DMS 273 (cell line): ENCODE data around the gene ZNF823.
A peak's percentile ranks its signal among the peaks of the same experiment; 100 is the strongest.
"Not testable (repeated sequence)": the region's sequence is repeated elsewhere in the genome, so short reads cannot be mapped to it uniquely, and the experiment has no call there.

Experiments used
- DNase-seq: peaks from one replicate; lab custom pipeline; 2025; ENCODE audit not compliant: unreplicated experiment; lab: John Stamatoyannopoulos, UW

ZNF823 gene

DNA sequence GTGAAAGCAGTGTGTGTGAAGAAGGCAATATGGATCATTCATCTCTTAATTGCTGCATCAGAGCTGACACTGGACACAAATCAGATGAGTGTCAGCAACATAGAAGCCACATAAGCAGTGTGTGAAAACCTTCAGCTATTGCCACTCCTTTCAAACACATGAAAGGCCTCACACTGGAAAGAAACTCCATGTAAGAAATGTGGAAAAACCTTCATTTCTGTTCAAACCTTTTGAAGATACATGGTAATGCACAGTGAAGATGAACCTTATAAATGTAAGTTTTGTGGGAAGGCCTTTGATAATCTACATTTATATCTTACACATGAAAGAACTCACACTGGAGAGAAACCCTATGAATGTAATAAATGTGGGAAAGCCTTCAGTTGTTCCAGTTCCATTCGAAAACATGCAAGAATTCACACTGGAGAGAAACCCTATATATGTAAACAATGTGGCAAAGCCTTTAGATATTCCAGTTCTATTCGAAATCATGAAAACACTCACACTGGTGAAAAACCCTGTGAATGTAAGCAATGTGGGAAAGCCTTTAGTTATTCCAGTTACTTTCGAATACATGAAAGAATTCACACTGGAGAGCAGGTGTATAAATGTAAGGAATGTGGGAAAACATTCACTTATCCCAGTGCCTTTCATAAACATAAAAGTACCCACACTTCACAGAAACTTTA, 53.6 kb downstream of the ZNF823 start:
- no peak for DNase-seq

- DNase-seq = no peak
These were observed 58.0 kb downstream of the ZNF823 start for GRCh38 chr19:11680689-11681302.

DNA sequence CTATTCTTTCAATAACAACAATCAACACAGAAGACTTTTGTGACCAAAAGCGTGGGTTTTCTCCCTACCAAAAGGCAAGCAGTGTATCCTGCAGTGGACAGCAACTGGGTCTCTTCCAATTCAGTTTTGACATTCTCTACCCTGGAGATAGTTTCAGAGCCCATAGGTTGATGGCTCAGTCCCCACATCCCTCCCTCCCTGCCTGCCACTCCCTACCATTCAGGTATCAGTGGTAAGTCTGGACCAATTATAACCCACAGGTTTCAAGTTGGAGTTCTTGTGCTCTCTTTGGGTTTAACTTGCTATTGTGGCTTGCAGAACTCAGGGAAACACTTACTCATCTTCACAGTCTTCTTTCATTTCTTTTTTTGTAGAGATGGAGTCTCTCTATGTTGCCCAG, 60.2 kb downstream of the ZNF823 start:
- DNase-seq = no peak

GRCh38 chr19:11676661-11677600, 61.8 kb downstream of the ZNF823 start:
- not testable (repeated sequence) for DNase-seq

DNA sequence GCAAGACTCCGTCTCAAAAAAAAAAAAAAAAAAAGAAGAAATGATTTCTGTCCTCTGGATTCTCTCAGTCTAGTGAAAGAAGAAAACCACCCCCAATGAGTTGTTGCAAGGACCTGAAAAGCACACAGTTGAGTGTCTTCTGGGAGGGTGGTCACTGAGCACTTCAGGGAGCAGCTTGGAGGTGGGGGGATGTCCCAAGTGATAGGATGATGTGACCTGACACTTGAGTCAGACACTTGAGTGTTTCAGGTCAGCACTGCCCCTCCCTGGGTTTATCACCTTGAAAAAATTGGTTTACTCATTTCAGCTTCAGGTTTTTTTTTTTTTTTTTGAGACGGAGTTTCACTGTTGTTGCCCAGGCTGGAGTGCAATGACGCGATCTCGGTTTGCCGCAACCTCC, 63.2 kb downstream of the ZNF823 start:
- DNase-seq = no peak

- DNase-seq = no peak
These were observed 64.7 kb downstream of the ZNF823 start for GRCh38 chr19:11674067-11674492.

DNA sequence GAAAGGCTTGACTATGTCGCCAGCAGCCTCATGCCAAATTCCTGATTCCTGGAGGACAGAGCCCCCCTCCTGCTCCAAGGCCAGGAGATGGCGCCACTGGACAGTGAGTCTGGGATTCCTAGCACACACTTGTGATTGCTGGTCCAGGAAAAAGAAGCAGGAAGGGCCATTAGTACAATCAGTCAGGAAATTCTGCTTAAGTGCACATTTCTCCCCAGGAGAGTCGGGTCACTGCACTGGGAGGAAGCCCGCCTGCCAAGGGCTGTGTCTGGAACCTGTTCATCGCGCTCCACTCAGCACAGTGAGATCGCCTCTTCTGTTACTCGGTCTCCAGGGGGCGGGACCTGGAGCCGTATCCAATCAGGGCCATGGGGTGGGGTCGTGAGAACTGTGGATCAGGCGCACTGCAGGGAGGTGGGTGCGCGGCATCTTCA, 65.1 kb downstream of the ZNF823 start:
- DNase-seq = peak; percentile 54
